Endodermal cell (in vitro differentiated cells): ENCODE measurements around the gene SYT13. TPM values are rescaled to one million over a fixed set of nuclear protein-coding genes. Genes with fewer than 3 reads are reported as not detected.
A peak's percentile ranks its signal among the peaks of the same experiment; 100 is the strongest.

Experiments used
- DNase-seq: peaks from one replicate; pipeline ENCODE4 v3.0.0-alpha.2; 2017
- H3K27ac ChIP-seq: 2 replicates; pipeline ENCODE4 v1.5.1; 2013; ENCODE audit warnings: mild to moderate bottlenecking, low read depth, low read length, moderate library complexity
- H3K27me3 ChIP-seq: 2 replicates; pipeline ENCODE4 v1.6.1; 2013; ENCODE audit warnings: mild to moderate bottlenecking, low read length, moderate library complexity; ENCODE audit not compliant: insufficient read depth, control insufficient read depth, poor library complexity, severe bottlenecking
- H3K36me3 ChIP-seq: 2 replicates; pipeline ENCODE4 v1.7.0; 2013; ENCODE audit warnings: mild to moderate bottlenecking, low read length, moderate library complexity; ENCODE audit not compliant: control insufficient read depth, insufficient read depth
- H3K4me1 ChIP-seq: one replicate; pipeline ENCODE4 v1.7.0; 2013; ENCODE audit warnings: low read length; ENCODE audit not compliant: control insufficient read depth, insufficient read depth
- H3K4me3 ChIP-seq: 2 replicates; pipeline ENCODE4 v1.5.1; 2013; ENCODE audit warnings: mild to moderate bottlenecking, low read length, moderate library complexity
- H3K9ac ChIP-seq: 2 replicates; pipeline ENCODE4 v1.6.1; 2013; ENCODE audit warnings: mild to moderate bottlenecking, low read length, moderate library complexity; ENCODE audit not compliant: poor library complexity, severe bottlenecking; ENCODE audit errors: extremely low read depth
- H3K9me3 ChIP-seq: 2 replicates; pipeline ENCODE4 v1.6.1; 2013; ENCODE audit warnings: mild to moderate bottlenecking, low read length, moderate library complexity; ENCODE audit not compliant: control insufficient read depth
- H3K27ac Mint-ChIP-seq: 2 replicates; pipeline ENCODE4 v1.8.0; 2020; ENCODE audit warnings: mixed read lengths
- H3K27me3 Mint-ChIP-seq: 2 replicates; pipeline ENCODE4 v1.8.0; 2021; ENCODE audit warnings: mild to moderate bottlenecking, mixed read lengths; ENCODE audit not compliant: insufficient read depth
- H3K36me3 Mint-ChIP-seq: 2 replicates; pipeline ENCODE4 v1.8.0; 2020; ENCODE audit warnings: low read depth, mixed read lengths
- H3K4me1 Mint-ChIP-seq: 2 replicates; pipeline ENCODE4 v1.8.0; 2020; ENCODE audit warnings: mixed read lengths
- H3K4me3 Mint-ChIP-seq: 2 replicates; pipeline ENCODE4 v1.8.0; 2020; ENCODE audit warnings: mild to moderate bottlenecking, moderate library complexity, mixed read lengths
- H3K9me3 Mint-ChIP-seq: 2 replicates; pipeline ENCODE4 v1.8.0; 2020; ENCODE audit warnings: mild to moderate bottlenecking, mixed read lengths
- WGBS, 2 experiments: methylation state at CpG; one replicate each; pipeline versions ENCODE4 v1.1.5 to v1.1.7; 2013; ENCODE audit warnings: missing lambda C conversion rate in 2 of 2, mixed read lengths in 1 of 2; ENCODE audit not compliant: insufficient coverage in 1 of 2, insufficient read length in 1 of 2; 5-methylcytosine and 5-hydroxymethylcytosine counted together
- total RNA-seq, 2 donors: library from RNA; stranded (reverse); fragmentation: NEBNext Ultra II Directional in 1 of 2; extraction: Animal tissue kit (Norgen Biotek cat#: 25700) in 1 of 2; gene quantifications; 2 replicates in 1 of 2; 3 replicates in 1 of 2; pipeline ENCODE4 v1.2.1, GENCODE V29; 2021
- TF ChIP-seq, protein P1 (sequence below): fragments of 200-600 bp; sonication (generic); conservative IDR thresholded peaks from 2 replicates; pipeline ENCODE4 v1.5.0; 2021; ENCODE audit warnings: antibody characterized with exemption, mild to moderate bottlenecking

Gene SYT13
- total RNA-seq, 2 donors from 2014 or later, result 3.2 to 9.3 TPM

DNA sequence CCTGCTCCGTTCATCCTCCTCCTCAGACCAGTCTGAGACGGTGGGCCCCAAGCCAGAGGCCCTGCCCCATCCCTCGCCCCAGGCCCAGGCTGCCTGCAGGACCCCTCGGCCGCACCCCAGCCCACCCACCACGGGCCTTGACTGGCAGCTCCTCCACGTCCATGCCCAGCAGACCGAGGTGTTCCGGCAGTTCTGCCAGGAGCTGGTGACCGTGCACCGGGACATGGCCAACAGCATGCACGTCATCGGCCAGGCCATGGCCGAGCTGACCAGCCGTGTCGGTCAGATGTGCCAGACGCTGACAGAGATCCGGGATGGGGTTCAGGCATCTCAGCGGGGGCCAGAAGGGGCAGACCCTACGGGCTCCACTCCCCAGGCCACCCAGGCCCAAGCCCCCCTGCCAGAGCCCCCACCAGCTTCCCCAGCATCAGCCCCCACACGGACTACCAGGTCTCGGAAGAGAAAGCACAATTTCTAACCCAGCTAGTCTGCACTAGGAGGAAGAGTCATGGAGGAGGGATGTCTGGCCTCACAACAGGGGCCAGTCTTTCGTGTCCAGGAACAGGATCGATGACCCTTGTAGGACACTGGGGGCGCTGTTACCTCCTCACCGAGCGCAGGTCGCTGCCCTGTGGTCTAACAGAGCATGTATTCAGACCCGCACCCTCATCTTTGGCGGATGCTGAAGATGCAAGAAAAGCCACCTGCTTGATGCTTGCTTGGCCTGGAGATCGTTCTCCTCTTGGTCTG, 73.4 kb downstream of the SYT13 start:
- H3K4me3 Mint-ChIP-seq, result no peak overlapping the region
- H3K27ac Mint-ChIP-seq, result no peak overlapping the region
- H3K4me3 ChIP-seq, result no peak overlapping the region
- H3K9me3 ChIP-seq, result no peaks in the 10 kb centered on the region
- no peaks in the 10 kb centered on the region for H3K27me3 Mint-ChIP-seq
- H3K36me3 ChIP-seq, result no peaks in the 10 kb centered on the region
- no peaks in the 10 kb centered on the region for H3K27me3 ChIP-seq
- H3K9ac ChIP-seq, result no peak overlapping the region
- WGBS, 2 experiments, result 87 to 93% methylated on average over 25 to 31 of the region's 31 CpGs
- H3K27ac ChIP-seq, result no peak overlapping the region
- peak; percentile 85 for DNase-seq
- H3K4me1 Mint-ChIP-seq, result peaks cover 19% of the 10 kb centered on the region
- no peaks in the 10 kb centered on the region for H3K9me3 Mint-ChIP-seq
- no peaks in the 10 kb centered on the region for H3K4me1 ChIP-seq
- TF ChIP-seq, protein P1, sequence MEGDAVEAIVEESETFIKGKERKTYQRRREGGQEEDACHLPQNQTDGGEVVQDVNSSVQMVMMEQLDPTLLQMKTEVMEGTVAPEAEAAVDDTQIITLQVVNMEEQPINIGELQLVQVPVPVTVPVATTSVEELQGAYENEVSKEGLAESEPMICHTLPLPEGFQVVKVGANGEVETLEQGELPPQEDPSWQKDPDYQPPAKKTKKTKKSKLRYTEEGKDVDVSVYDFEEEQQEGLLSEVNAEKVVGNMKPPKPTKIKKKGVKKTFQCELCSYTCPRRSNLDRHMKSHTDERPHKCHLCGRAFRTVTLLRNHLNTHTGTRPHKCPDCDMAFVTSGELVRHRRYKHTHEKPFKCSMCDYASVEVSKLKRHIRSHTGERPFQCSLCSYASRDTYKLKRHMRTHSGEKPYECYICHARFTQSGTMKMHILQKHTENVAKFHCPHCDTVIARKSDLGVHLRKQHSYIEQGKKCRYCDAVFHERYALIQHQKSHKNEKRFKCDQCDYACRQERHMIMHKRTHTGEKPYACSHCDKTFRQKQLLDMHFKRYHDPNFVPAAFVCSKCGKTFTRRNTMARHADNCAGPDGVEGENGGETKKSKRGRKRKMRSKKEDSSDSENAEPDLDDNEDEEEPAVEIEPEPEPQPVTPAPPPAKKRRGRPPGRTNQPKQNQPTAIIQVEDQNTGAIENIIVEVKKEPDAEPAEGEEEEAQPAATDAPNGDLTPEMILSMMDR, result peak; percentile 81
- peaks cover 2% of the 10 kb centered on the region for H3K36me3 Mint-ChIP-seq

DNA sequence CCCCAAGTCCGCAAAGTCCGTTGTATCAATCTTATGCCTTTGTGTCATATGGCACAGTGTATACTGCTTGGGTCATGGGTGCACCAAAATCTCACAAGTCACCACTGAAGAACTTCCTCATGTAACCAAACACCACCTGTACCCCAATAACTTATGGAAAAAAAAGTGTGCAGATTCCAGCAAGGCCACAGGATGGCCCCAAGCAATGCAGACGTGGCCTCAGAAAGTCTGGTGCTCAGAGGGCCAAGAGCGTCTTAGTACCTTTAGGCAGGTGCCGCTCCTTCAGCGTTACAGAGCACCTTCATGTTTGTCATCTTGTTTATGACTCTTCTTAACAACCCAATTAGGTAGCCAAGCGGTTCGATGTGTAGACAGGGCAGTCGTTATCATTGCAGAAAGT, 74.4 kb downstream of the SYT13 start:
- Histone ChIP-seq H3K27ac (no peak overlapping the region), H3K9me3 (no peaks in the 10 kb centered on the region), H3K4me3 (no peak overlapping the region), H3K4me1 (no peaks in the 10 kb centered on the region), H3K9ac (no peak overlapping the region), H3K27me3 (no peaks in the 10 kb centered on the region), H3K36me3 (no peaks in the 10 kb centered on the region)
- H3K36me3 Mint-ChIP-seq, result peaks cover 2% of the 10 kb centered on the region
- no peak for DNase-seq
- 89 to 94% methylated on average over 7 to 9 of the region's 9 CpGs for WGBS, 2 experiments
- no peak overlapping the region for H3K27ac Mint-ChIP-seq
- H3K4me1 Mint-ChIP-seq, result peaks cover 21% of the 10 kb centered on the region
- TF ChIP-seq, protein P1, result peak; percentile 21
- H3K9me3 Mint-ChIP-seq, result no peaks in the 10 kb centered on the region
- no peak overlapping the region for H3K4me3 Mint-ChIP-seq
- no peaks in the 10 kb centered on the region for H3K27me3 Mint-ChIP-seq

DNA sequence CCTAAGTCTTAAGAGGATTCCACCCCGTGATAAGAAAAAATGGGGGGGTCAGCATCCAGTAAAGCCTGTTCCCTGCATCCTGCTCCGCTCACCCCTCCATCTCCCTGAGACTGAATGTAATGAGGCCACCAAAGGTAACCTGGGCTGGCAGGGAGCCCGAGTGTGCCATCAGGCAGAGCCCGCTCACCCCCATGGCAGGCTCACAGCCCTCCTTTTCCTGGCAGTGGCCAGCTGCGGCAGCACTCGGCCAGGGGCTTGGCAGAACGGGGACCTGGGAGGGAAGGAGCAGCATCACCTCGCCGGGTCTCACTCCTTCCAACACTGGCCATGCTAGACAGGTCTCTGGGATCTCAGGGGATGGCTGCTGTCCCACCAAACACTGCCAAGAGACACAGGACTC, 75.3 kb downstream of the SYT13 start:
- Mint-ChIP-seq H3K27ac (no peak overlapping the region), H3K27me3 (no peaks in the 10 kb centered on the region), H3K9me3 (no peaks in the 10 kb centered on the region), H3K36me3 (peaks cover 3% of the 10 kb centered on the region), H3K4me1 (peaks cover 21% of the 10 kb centered on the region), H3K4me3 (no peak overlapping the region)
- DNase-seq, result no peak
- Histone ChIP-seq H3K9me3 (no peaks in the 10 kb centered on the region), H3K27me3 (no peaks in the 10 kb centered on the region), H3K9ac (no peak overlapping the region), H3K4me3 (no peak overlapping the region), H3K36me3 (no peaks in the 10 kb centered on the region), H3K4me1 (no peaks in the 10 kb centered on the region), H3K27ac (no peak overlapping the region)
- TF ChIP-seq, protein P1, result no peak
- 91 to 96% methylated on average over 4 to 9 of the region's 9 CpGs for WGBS, 2 experiments
